Lower leg skin (tissue), 4 donors: ENCODE data around the gene ZBTB38. TPM values are rescaled to one million over a fixed set of nuclear protein-coding genes. Genes with fewer than 3 reads are reported as not detected.
A peak's percentile ranks its signal among the peaks of the same experiment; 100 is the strongest.

Experiments used
- DNase-seq, 2 donors: peaks; one replicate each; pipeline ENCODE4 v3.0.0-alpha.2; 2019; ENCODE audit warnings: low spot score in 2 of 2
- H3K4me3 ChIP-seq: fragments of 200-600 bp; sonication (generic); 2 replicates; pipeline ENCODE4 v1.5.1; 2017; ENCODE audit warnings: mild to moderate bottlenecking, low read depth; ENCODE audit not compliant: poor library complexity, severe bottlenecking
- POLR2A ChIP-seq, 2 donors: fragments of 450-650 bp; IDR thresholded peaks; one replicate each; pipeline ENCODE4 v1.6.1; 2016 to 2017; ENCODE audit warnings: antibody characterized with exemption in 2 of 2, mild to moderate bottlenecking in 1 of 2, moderate library complexity in 1 of 2
- WGBS, 2 donors: methylation state at CpG; one replicate each; pipeline ENCODE4 v1.1.5; 2018; 5-methylcytosine and 5-hydroxymethylcytosine counted together
- intact Hi-C: fragments of 100-400 bp; cut with DNase I; formaldehyde crosslinking; loops from one replicate; pipeline ENCODE4 v1.15.0; 2023; ENCODE audit warnings: low total_unique reads
- total RNA-seq, 4 donors: library from RNA; depleted of rRNA; stranded (reverse); fragments of >200 nt; gene quantifications; one replicate each; pipeline ENCODE4 v1.1.0, GENCODE V29; 2016
- TF ChIP-seq, protein P1 (sequence below), 3 donors: fragments of 450-650 bp; IDR thresholded peaks; one replicate each; pipeline ENCODE4 v1.5.1; 2016; ENCODE audit warnings: antibody characterized with exemption in 3 of 3, mild to moderate bottlenecking in 3 of 3, moderate library complexity in 2 of 3

ZBTB38 gene
- total RNA-seq, 4 donors from 2014 or later, result 46.8 to 104 (median 72.6) TPM

DNA sequence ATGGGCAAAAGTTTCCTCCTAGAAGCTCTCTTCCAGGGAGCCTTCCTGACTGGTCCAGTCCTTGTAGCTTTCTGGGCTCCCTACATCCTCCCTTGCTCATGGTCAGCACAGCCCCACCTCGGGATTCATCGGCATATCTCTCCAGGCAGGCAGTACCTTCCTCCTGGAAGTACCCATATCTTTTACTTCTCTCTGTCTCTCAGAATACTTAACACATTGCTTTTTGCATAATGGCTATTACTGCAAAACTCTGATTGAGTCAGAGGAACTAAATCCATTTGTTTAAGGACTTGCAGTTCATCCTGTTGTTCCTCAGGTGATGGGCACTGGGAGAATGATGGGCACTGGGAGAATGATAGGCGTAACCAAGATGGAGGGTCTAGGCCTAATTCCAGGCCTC is 13.8 kb upstream of the ZBTB38 start:
- no peak overlapping the region for H3K4me3 ChIP-seq
- TF ChIP-seq, protein P1, sequence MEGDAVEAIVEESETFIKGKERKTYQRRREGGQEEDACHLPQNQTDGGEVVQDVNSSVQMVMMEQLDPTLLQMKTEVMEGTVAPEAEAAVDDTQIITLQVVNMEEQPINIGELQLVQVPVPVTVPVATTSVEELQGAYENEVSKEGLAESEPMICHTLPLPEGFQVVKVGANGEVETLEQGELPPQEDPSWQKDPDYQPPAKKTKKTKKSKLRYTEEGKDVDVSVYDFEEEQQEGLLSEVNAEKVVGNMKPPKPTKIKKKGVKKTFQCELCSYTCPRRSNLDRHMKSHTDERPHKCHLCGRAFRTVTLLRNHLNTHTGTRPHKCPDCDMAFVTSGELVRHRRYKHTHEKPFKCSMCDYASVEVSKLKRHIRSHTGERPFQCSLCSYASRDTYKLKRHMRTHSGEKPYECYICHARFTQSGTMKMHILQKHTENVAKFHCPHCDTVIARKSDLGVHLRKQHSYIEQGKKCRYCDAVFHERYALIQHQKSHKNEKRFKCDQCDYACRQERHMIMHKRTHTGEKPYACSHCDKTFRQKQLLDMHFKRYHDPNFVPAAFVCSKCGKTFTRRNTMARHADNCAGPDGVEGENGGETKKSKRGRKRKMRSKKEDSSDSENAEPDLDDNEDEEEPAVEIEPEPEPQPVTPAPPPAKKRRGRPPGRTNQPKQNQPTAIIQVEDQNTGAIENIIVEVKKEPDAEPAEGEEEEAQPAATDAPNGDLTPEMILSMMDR (IDR thresholded peaks at IDR 0.05), result no peak
- no peak for TF ChIP-seq POLR2A (IDR thresholded peaks at IDR 0.05)
- 95% methylated on average over 3 of the region's 3 CpGs for WGBS, 2 donors
- intact Hi-C loops, result no loop called here
- DNase-seq, result no peak

DNA sequence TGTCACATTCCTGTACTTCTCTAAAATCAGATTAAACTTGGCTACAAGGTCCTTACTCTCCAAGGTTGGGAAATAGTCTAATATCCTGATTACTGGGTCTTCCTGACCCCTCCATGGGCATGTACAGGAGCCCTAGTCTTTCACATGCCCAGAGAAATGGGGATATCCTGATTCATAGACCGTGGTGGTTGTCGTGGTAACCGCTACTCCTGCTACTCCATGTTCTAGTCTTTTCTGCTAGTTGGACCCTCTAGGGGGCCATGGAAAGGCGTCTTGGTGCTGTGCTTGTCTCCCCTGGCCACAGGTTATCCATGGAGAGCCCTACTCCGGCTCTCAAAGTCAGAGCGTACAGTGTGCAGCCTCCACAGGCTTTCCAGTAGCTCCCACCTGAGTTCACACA is 13.1 kb upstream of the ZBTB38 start:
- 81 to 86% methylated on average over 6 of the region's 6 CpGs for WGBS, 2 donors
- no peak for DNase-seq
- intact Hi-C loops, result no loop called here
- no peak for TF ChIP-seq POLR2A (IDR thresholded peaks at IDR 0.05)
- TF ChIP-seq, protein P1 (IDR thresholded peaks at IDR 0.05), result no peak
- H3K4me3 ChIP-seq, result no peak overlapping the region

DNA sequence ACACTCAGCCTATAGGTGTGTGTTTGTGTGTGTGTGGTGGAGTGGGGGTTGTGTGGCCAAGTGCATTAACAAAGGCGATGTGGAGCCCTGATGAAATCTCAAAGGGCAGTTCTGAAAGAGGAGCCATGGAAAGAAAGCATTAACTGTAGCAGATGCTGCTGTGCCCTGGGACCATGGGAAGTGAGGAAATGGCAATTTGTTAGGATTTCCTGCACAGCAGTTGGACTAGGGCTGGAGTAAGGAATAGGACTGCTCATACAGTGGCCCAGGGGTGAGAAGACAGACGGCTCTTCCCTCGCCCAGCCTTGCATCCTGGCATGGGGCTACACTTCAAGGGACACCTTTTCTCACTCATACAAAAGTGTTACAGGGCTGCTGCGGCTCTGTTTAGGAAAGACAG is 12.3 kb upstream of the ZBTB38 start:
- TF ChIP-seq POLR2A (IDR thresholded peaks at IDR 0.05), result no peak
- TF ChIP-seq, protein P1 (IDR thresholded peaks at IDR 0.05), result no peak
- no peak overlapping the region for H3K4me3 ChIP-seq
- DNase-seq, result no peak
- WGBS, 2 donors, result 78 to 86% methylated on average over 4 of the region's 4 CpGs
- intact Hi-C loops, result no loop called here

DNA sequence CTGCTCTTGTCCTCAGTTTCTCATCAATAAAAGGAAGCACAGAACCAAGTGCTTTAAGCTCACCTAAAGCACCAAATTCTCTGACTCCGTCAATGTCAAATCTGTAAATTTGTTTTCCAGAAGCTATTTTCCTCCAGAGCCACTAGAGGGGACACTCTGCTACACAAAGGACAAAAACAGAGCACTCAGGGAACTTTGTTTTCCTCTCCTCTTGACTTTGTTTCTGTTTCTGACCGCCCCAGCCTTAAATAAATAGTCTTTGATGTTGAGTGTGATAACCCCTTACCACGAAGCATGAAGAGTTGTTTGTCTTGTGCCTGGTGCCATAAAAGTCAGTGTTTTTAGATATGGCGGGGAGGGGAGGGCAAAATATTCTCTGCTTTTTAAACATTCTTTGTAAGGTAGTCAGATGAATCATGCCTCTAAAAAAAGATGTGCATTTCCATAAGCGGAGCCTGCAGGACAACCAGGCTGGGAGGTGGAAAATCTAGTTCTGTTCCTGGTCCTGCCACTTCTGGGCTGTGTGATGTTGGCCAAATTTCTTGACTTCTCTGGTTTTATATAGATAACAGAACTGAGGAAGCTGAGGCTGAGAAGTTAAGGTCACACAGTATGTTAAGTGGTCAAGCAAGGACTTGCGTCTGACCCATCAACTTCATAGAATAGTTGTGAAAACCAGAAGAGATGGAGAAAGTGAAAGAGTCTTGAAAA is 7.3 kb upstream of the ZBTB38 start:
- intact Hi-C loops, result loop anchor here (5.0 kb wide), 1 partner anchor 86 kb away; no protein-coding TSS in a partner anchor
- no peak overlapping the region for H3K4me3 ChIP-seq
- TF ChIP-seq, protein P1 (IDR thresholded peaks at IDR 0.05), result peak in 1 of 3 donors; percentile 79
- no peak for TF ChIP-seq POLR2A (IDR thresholded peaks at IDR 0.05)
- DNase-seq, result no peak
- WGBS, 2 donors, result 19 to 21% methylated on average over 6 of the region's 6 CpGs

DNA sequence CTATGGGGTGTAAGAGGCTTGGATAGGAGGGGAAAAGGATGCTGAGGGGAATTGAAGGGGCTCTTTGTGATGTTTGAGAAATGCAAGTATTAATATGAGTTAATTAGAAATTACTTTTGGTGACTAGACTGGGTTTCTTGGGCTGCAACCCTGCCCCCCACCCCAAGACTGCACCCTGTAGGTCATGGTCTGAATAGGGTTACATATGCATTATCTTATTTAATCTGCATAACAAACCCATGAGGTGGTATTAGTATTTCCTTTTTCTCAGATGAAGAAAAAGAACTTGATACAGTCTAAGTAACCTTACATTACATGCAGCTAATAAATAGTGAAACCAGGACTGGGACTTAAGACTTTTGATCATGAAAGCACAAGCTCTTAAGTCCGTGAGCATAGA is 5.6 kb upstream of the ZBTB38 start:
- TF ChIP-seq POLR2A (IDR thresholded peaks at IDR 0.05), result no peak
- TF ChIP-seq, protein P1 (IDR thresholded peaks at IDR 0.05), result no peak
- H3K4me3 ChIP-seq, result no peak overlapping the region
- WGBS, 2 donors, result 94 to 98% methylated on average over 1 of the region's 1 CpG
- no peak for DNase-seq
- intact Hi-C loops, result loop anchor here (5.0 kb wide), 1 partner anchor 85 kb away; no protein-coding TSS in a partner anchor

DNA sequence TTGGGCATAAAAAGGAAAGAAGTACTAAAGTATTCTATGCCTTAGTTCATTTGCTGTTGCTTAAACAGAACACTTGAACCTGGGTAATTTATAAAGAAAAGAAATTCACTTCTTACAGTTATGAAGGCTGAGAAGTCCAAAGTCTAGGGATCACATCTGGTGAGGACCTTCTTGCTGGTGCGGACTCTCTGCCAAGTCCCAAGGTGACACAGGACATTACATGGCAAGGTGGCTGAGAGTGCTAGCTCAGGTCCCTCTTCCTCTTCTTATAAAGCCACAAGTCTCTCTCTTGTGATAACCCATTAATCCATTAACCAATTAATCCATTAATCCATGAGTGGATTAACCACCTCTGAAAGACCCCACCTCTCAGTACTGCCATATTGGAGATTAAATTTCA is 3.1 kb upstream of the ZBTB38 start:
- DNase-seq, result no peak
- 96 to 100% methylated on average over 1 of the region's 1 CpG for WGBS, 2 donors
- intact Hi-C loops, result no loop called here
- no peak for TF ChIP-seq POLR2A (IDR thresholded peaks at IDR 0.05)
- TF ChIP-seq, protein P1 (IDR thresholded peaks at IDR 0.05), result no peak
- no peak overlapping the region for H3K4me3 ChIP-seq
